PFSK-1 (cell line): Measurements from ENCODE around the gene RNASE1.

Experiments used
- POLR2AphosphoS5 ChIP-seq: IDR thresholded peaks from 2 replicates; pipeline ENCODE4 v1.6.1; 2012; ENCODE audit warnings: low read depth, mild to moderate bottlenecking, control low read depth, low read length, moderate library complexity
- SIN3A ChIP-seq: IDR thresholded peaks from 2 replicates; pipeline ENCODE4 v1.6.1; 2012; ENCODE audit warnings: mild to moderate bottlenecking, low read length, moderate library complexity, borderline replicate concordance; ENCODE audit not compliant: insufficient read depth
- TAF1 ChIP-seq: IDR thresholded peaks from 2 replicates; pipeline ENCODE4 v1.6.1; 2012; ENCODE audit warnings: low read length, control low read depth, borderline replicate concordance; ENCODE audit not compliant: insufficient read depth
- TF ChIP-seq, protein P1 (sequence below), 2 experiments: IDR thresholded peaks; 2 replicates each; pipeline versions ENCODE4 v1.6.1 to v1.8.0; 2011 to 2012; ENCODE audit warnings: low read depth in 2 of 2, low read length in 2 of 2, control low read depth in 1 of 2, inconsistent platforms in 1 of 2, mild to moderate bottlenecking in 1 of 2, moderate library complexity in 1 of 2; ENCODE audit not compliant: insufficient read depth in 1 of 2

DNA sequence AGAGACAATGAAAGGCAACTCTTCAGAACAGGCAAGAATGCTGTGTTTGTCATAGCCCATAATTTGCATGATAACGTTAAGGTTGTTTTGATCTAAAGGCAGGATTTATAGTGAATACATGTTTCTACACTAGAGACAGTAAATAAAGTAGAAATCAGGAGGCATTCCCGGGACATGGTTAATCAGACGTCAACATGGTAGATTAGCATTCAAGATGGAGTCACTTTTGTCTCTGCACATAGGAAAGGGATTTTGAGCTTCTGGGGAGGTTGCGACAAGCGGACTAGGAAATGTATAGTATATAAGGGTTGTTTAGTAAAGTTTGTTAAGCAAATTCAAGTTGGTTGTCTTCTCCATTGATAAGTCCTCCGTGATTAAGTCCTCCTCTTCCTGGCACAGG, 2.8 kb upstream of the RNASE1 start:
- TF ChIP-seq TAF1 = no peak
- TF ChIP-seq POLR2AphosphoS5 = no peak
- TF ChIP-seq SIN3A = no peak
- TF ChIP-seq, protein P1, sequence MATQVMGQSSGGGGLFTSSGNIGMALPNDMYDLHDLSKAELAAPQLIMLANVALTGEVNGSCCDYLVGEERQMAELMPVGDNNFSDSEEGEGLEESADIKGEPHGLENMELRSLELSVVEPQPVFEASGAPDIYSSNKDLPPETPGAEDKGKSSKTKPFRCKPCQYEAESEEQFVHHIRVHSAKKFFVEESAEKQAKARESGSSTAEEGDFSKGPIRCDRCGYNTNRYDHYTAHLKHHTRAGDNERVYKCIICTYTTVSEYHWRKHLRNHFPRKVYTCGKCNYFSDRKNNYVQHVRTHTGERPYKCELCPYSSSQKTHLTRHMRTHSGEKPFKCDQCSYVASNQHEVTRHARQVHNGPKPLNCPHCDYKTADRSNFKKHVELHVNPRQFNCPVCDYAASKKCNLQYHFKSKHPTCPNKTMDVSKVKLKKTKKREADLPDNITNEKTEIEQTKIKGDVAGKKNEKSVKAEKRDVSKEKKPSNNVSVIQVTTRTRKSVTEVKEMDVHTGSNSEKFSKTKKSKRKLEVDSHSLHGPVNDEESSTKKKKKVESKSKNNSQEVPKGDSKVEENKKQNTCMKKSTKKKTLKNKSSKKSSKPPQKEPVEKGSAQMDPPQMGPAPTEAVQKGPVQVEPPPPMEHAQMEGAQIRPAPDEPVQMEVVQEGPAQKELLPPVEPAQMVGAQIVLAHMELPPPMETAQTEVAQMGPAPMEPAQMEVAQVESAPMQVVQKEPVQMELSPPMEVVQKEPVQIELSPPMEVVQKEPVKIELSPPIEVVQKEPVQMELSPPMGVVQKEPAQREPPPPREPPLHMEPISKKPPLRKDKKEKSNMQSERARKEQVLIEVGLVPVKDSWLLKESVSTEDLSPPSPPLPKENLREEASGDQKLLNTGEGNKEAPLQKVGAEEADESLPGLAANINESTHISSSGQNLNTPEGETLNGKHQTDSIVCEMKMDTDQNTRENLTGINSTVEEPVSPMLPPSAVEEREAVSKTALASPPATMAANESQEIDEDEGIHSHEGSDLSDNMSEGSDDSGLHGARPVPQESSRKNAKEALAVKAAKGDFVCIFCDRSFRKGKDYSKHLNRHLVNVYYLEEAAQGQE (IDR thresholded peaks at IDR 0.05; ENCODE audit: insufficient read depth in 1 of 2, low read depth in 2 of 2, low read length in 2 of 2) = no peak
